ENCODE data around the gene NOP14.
A peak's percentile ranks its signal among the peaks of the same experiment; 100 is the strongest.
"Not testable (repeated sequence)": the region's sequence is repeated elsewhere in the genome, so short reads cannot be mapped to it uniquely, and the experiment has no call there.

Gene NOP14

DNA sequence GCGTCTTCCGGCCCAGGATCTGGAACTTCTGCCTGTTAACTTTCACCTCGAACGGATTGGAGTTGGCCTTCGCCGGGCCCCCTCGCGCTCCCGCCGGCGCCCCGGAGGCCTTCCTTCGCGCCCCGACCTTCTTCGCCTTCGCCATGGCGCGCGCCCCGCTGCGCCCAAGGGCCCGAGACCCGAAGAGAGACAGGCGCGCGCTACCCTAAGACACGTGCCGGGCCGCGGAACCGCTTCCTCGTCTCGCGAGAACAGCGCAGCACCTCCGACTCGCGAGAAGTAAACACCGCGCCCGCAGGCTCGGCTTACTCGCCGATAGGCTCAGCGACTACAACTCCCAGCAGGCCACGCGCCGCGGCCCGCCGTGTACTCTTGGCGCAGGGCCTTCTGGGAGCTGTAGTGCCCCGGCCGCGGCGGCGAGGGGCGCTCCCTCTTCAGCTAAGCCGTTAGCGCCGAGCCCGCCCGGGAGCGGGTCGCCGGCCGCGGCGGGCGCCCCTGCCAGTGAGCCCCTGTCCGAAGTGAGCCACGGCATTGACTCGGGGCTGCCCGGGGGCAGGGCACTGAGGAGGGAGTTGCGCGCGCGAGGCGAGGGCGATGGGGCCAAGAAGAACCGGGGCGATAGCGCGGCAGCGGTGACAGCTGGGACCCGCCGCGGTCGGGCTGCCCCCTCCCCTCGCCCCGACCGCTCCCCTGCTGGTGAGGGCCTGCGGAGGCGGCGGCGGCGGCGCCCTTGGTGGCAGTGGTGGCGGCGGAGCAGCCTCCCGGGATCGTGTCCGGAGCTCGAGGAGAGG lies at the start of gene NOP14, which contains the start of gene GRK4:
NOP14 (minus strand) TSS at position 232 of the 791 bp plus-strand sequence; CDS start at position 145, 87 bp downstream.
GRK4 (plus strand) TSS at position 397 of the 791 bp plus-strand sequence. CDS start 500 bp downstream, outside the sequence.
- DNase-seq (ENCODE audit: low spot score): peak; percentile 94

- DNase-seq (ENCODE audit: low spot score): no peak
Measured at GRCh38 chr4:3011456-3012220, 48.4 kb upstream of the NOP14 start.

GRCh38 chr4:3010998-3011397 lies 47.8 kb upstream of the NOP14 start:
- DNase-seq (ENCODE audit: low spot score): peak; percentile 24

DNA sequence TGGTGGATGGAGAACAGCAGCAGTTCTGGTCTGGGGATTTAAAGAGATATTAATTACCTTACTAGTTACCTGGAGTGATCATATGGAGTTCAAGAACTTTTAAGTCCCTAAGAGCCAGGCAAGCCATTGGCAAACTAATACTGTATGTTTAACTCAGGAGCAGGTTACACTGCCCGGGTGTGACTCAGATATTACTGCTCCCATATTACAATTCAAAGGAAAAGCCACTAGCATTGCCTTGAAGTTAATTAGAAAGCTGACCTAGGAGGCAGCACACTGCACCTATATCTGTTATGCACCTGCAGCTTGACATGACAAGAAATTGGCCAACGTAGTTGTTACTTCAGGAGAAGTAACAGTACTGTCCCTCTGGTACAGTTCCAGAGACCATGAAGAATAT lies 47.4 kb upstream of the NOP14 start:
- DNase-seq (ENCODE audit: low spot score): no peak

DNA sequence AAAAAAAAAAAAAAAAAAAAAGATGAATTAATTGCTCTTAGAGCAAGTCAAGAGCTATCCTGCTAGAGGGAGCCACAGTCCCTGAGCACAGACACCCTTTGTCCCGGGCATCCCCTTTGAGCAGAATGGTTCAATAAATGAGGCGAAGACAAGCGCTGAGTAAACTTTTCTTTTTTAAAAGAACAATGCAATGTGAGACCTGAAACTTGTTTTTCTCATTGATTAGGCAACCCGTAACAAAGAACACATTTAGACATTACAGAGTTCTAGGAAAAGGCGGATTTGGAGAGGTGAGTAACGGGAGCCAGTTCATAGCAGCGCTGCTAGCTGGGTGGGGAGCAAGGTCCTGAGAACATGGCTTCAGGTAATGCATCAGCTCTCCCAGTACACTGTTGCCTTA lies 46.2 kb upstream of the NOP14 start:
- DNase-seq (ENCODE audit: low spot score): peak; percentile 32

GRCh38 chr4:3007724-3008123 lies 44.5 kb upstream of the NOP14 start:
- DNase-seq (ENCODE audit: low spot score): no peak

- DNase-seq (ENCODE audit: low spot score): no peak
Measured at GRCh38 chr4:2996415-2996814, 33.2 kb upstream of the NOP14 start.

DNA sequence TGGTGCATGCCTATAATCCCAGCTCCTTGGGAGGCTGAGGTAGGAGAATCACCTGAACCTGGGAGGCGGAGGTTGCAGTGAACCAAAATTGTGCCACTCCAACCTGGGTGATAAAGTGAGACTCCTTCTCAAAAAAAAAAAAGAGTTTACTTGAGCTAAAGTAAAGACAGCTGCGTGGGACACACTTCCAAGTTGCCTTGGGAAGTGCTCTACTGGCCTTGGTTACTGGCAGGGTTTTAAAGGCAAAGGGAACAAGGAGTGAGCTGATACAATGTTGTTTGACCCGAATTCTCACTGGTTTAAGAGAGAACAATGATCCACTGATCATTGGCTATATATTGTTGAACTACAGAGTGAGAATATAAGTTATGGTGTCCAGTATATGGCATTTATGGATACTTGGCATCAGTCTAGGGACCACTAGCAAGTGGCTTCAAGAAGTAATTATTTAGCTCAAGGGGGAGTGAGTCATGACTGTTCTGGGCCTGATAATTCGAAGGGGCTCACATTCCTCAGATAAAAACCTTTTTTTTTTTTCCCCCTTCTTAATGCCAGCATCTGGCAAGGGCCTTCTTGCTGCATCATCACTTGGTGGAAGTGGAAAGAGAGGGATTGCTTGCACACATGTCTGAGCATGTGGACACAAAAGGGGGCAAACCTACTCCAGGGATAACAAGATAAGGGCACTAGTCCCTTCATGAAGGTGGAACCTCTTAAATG lies 32.5 kb upstream of the NOP14 start:
- DNase-seq (ENCODE audit: low spot score): no peak

- DNase-seq (ENCODE audit: low spot score): no peak
Measured at GRCh38 chr4:2994917-2995316, 31.7 kb upstream of the NOP14 start.

GRCh38 chr4:2991243-2991642 lies 28.0 kb upstream of the NOP14 start:
- DNase-seq (ENCODE audit: low spot score): no peak

DNA sequence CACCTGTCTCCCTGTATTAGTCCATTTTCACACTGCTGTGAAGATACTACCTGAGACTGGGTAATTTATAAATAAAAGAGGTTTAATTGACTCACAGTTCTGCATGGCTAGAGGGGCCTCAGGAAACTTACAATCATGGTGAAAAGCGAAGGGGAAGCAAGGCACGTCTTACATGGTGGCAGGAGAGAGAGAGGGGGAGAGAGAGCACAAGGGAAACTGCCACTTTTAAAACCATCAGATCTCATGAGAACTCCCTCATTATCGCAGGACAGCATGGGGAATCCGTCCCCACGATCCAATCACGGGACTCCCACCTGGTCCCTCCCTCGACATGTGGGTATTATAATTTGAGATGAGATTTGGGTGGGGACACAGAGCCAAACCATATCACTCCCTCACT lies 20.5 kb upstream of the NOP14 start:
- DNase-seq (ENCODE audit: low spot score): not testable (repeated sequence)

GRCh38 chr4:2982012-2982411 lies 18.8 kb upstream of the NOP14 start:
- DNase-seq (ENCODE audit: low spot score): no peak

DNA sequence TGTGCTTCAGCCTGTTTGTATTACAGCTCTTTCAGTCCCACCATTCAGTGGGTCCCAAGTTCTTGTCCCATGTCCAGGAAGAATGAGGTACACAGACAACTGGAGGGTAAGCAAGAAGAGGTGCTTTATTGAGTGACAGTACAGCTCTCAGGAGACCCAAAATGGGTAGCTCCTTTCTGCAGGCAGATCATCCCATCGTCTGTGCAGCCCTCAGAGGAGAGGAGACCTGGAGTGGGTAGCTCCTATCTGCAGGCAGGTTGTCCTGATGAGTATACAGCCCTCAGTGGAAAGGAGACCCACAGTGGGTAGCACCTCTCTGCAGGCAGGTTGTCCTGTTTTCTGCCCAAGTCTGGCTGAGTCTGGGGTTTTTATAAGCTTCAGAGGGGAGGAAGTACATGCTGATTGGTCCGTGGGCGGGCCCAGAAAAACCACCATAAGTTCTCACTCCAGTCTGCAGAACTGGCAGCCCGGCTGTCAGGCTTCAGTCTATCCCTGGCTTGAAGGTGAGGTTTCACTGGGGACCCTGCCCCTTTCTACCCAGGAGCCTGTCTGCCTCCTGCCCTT lies 18.1 kb upstream of the NOP14 start:
- no peak for DNase-seq (ENCODE audit: low spot score)

DNA sequence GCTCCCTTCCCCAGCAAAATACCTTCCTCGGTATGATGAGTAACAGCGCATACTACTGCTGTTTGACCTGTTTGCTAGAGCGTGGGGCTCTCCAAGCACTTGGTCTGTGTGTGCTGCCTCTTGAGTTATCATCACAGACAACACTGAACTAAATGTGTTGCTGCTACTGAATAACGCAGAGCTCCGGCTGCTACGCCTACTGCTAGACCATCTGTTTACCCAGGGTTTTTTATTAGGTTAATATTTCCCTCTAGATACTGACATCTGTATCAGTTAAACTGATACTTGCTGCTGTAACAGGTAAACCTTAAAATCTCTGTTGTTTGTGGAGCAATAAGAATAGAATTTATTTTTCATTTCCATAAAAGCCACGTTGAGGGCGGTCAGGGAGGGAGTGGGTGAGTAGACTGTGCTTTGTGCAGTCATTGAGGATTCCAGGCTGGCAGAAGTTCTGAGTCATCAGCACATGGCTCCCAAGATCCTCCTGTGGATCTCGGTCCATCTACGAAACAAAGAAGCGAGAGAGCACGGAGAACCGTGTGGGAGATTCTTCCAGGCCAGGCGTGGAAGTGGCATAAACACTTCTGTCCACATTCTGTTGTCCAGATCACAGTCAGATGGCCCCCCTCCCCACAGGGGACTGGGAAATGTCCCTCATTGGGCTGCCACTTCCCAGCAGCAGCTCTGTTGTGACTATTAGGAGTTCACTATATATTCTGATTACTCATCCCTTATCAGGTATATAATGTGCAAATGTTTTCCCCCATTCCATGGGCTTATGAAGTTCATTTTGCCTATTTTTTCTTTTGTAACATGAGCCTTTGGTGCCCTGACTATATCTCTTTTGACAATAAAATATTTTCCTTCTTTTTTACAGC lies 14.2 kb upstream of the NOP14 start:
- peak; percentile 51 for DNase-seq (ENCODE audit: low spot score)

DNA sequence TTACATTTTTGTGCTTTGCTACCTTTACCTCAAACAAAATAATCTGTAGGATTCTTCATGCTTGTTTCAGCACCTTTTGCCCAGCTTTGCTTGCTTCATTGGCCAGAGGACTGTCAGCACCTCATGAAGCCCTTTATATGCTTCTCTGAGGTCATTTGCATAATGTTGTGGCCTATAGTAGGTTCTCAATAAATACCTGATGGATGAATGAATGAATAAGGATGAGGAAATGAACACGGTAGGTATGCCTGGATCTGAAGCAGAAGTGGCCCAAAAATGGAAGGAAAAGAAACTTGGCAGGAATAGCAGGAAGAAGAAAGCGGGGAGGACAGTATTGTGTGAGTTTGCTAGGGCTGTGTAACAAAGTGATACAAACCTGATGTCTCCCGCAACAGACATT lies 8.1 kb upstream of the NOP14 start:
- DNase-seq (ENCODE audit: low spot score): no peak

- DNase-seq (ENCODE audit: low spot score): no peak
Measured at GRCh38 chr4:2968381-2968780, 5.2 kb upstream of the NOP14 start.

DNA sequence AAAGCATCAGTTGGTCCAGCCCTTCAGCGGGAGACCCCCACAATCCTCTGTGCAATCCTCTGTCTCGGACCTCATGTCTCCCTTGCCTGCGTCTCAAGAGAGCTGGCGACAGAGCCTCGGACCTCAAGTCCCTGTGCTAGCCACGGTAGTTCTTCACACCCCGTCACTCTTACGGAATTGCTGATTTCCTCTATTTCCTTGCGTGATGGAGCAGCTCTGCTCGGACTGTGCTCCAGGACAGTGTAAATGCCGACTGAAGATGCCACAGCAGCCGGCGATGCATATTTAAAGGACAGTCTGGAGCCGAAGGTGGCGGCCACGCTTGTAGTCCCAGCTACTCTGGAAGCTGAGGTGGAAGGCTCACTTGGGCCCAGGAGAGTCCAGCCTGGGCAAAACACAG lies 2.1 kb upstream of the NOP14 start:
- no peak for DNase-seq (ENCODE audit: low spot score)

GRCh38 chr4:2964706-2965258 lies 1.6 kb upstream of the NOP14 start:
- no peak for DNase-seq (ENCODE audit: low spot score)

GRCh38 chr4:2963966-2964471 lies 813 bp upstream of the NOP14 start:
- DNase-seq (ENCODE audit: low spot score): no peak

DNA sequence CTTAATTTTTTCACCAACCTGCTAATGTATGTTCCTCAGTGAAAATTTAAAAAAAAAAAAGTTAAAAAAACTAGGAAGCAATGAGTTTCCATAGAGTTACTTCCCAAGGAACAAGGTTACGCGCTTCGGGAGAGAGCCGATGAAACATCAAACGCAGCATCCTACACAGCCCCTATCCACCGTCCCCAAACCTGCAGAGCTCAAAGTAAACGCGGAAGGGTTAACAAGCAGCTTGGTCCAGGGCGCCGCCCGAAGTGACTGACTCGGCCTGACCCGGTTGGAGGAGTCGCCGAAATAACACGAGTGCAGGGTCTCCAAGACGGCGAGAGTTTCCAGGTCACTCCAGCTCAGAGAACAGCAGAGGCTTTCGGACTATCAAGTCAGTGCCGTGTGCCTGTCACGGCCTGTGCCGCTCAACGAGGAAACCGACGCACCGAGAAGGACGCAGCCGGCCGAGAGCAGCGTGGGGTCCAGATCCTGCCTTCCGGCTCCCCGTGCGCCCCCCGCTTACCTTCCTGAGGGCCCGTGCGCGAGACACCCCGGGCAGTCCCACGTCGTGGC lies 512 bp downstream of the NOP14 start:
- DNase-seq (ENCODE audit: low spot score): no peak

Data from COLO829 (cell line).